OCI-LY7 (cell line): ENCODE measurements around the gene TSHZ2.

Source experiments
- CTCF ChIP-seq: fragments of 200-600 bp; sonication (generic); conservative IDR thresholded peaks from 2 replicates; pipeline ENCODE4 v1.5.1; 2014; ENCODE audit warnings: mild to moderate bottlenecking, antibody characterized with exemption, low read length, moderate library complexity, mixed read lengths
- EZH2phosphoT487 ChIP-seq: fragments of 200-600 bp; sonication (generic); IDR thresholded peaks from 2 replicates; pipeline ENCODE4 v1.6.1; 2018; ENCODE audit warnings: low read depth, borderline replicate concordance, mild to moderate bottlenecking, mixed run types, antibody characterized with exemption, low read length, moderate library complexity, mixed read lengths

- no peak for TF ChIP-seq CTCF
- TF ChIP-seq EZH2phosphoT487, result no peak
Observed at GRCh38 chr20:53369871-53370270, 397.7 kb downstream of the TSHZ2 start.
